HepG2 (cell line): ENCODE results near the gene AAMP. TPM values are rescaled to one million over a fixed set of nuclear protein-coding genes. Genes with fewer than 3 reads are reported as not detected.

ENCODE experiments used
- ELF4 ChIP-seq: sonication (generic); formaldehyde crosslinking; IDR thresholded peaks from 2 replicates; pipeline ENCODE4 v1.5.0; 2020; ENCODE audit warnings: missing genetic modification reagents, mild to moderate bottlenecking, moderate library complexity, borderline replicate concordance
- FIP1L1 ChIP-seq: fragments of 200-400 bp; formaldehyde crosslinking; IDR thresholded peaks from 2 replicates; pipeline ENCODE4 v1.6.1; 2018; ENCODE audit warnings: low read depth, mild to moderate bottlenecking, low read length, moderate library complexity, borderline replicate concordance; ENCODE audit not compliant: insufficient read depth
- GATA4 ChIP-seq: sonication (generic); IDR thresholded peaks from 2 replicates; pipeline ENCODE4 v1.6.1; 2016; ENCODE audit warnings: antibody characterized with exemption, low read depth, borderline replicate concordance
- KAT2B ChIP-seq: fragments of 150-350 bp; IDR thresholded peaks from 2 replicates; pipeline ENCODE4 v1.6.1; 2014; ENCODE audit warnings: low read depth, low read length, borderline replicate concordance
- KLF9 ChIP-seq: IDR thresholded peaks from 2 replicates; pipeline ENCODE4 v1.6.1; 2016; ENCODE audit warnings: low read depth
- KMT2A ChIP-seq: sonication (generic); formaldehyde crosslinking; IDR thresholded peaks from 2 replicates; pipeline ENCODE4 v1.4.0; 2020; ENCODE audit warnings: missing genetic modification reagents
- LCORL ChIP-seq, 2 experiments: fragments of 450-650 bp in 1 of 2; sonication (generic) in 1 of 2; formaldehyde crosslinking in 1 of 2; IDR thresholded peaks; 2 replicates each; pipeline versions ENCODE4 v1.5.0 to v1.6.1; 2017 to 2020; ENCODE audit warnings: antibody characterized with exemption in 1 of 2, missing genetic modification reagents in 1 of 2
- MZF1 ChIP-seq: sonication (generic); formaldehyde crosslinking; IDR thresholded peaks from 2 replicates; pipeline ENCODE4 v1.8.1; 2023; ENCODE audit warnings: mild to moderate bottlenecking, missing genetic modification reagents, borderline replicate concordance
- PHF5A ChIP-seq: IDR thresholded peaks from one replicate; pipeline ENCODE4 v1.6.1; 2018; ENCODE audit warnings: low read depth, missing genetic modification reagents; ENCODE audit not compliant: unreplicated experiment
- PPARG ChIP-seq: conservative IDR thresholded peaks from 2 replicates; pipeline ENCODE4 v1.6.1; 2016; ENCODE audit warnings: missing biosample characterization, missing genetic modification reagents
- PTBP1 ChIP-seq: fragments of 200-400 bp; formaldehyde crosslinking; IDR thresholded peaks from 2 replicates; pipeline ENCODE4 v1.6.1; 2018; ENCODE audit warnings: low read length, low read depth; ENCODE audit not compliant: poor library complexity, severe bottlenecking
- SMC3 ChIP-seq: IDR thresholded peaks from 2 replicates; pipeline ENCODE4 v1.6.1; 2011; ENCODE audit warnings: low read length, improper control_type of control experiment
- ZNF234 ChIP-seq: sonication (generic); formaldehyde crosslinking; conservative IDR thresholded peaks from 2 replicates; pipeline ENCODE4 v1.5.1; 2020; ENCODE audit warnings: mild to moderate bottlenecking, missing genetic modification reagents
- ZNF274 ChIP-seq: sonication (generic); formaldehyde crosslinking; IDR thresholded peaks from 2 replicates; pipeline ENCODE4 v1.5.1; 2020; ENCODE audit warnings: mild to moderate bottlenecking, missing genetic modification reagents
- ZNF33B ChIP-seq: sonication (generic); formaldehyde crosslinking; IDR thresholded peaks from 2 replicates; pipeline ENCODE4 v1.5.1; 2020; ENCODE audit warnings: mild to moderate bottlenecking, missing genetic modification reagents
- ZNF709 ChIP-seq: sonication (generic); formaldehyde crosslinking; IDR thresholded peaks from 2 replicates; pipeline ENCODE4 v1.5.0; 2020; ENCODE audit warnings: mild to moderate bottlenecking, missing genetic modification reagents
- ZNF788 ChIP-seq: sonication (generic); formaldehyde crosslinking; IDR thresholded peaks from 2 replicates; pipeline ENCODE4 v1.5.0; 2020; ENCODE audit warnings: mild to moderate bottlenecking, missing genetic modification reagents, borderline replicate concordance
- ZNF790 ChIP-seq: sonication (generic); formaldehyde crosslinking; IDR thresholded peaks from 2 replicates; pipeline ENCODE4 v1.8.0; 2022; ENCODE audit warnings: missing genetic modification reagents, mild to moderate bottlenecking, borderline replicate concordance
- polyA plus RNA-seq, 8 experiments: library from polyadenylated mRNA; depleted of rRNA in 3 of 8; stranded (reverse) in 7 of 8; unstranded in 1 of 8; fragments of >200 nt; fragmentation: Illumina TruSeq in 4 of 8; extraction: Trizol in 4 of 8; gene quantifications; 2 replicates each; pipeline versions ENCODE4 v1.2.1 to v1.2.3, GENCODE V29; 2011 to 2016; ENCODE audit warnings: low read depth in 4 of 8, missing spikeins in 1 of 8, mixed read lengths in 1 of 8; ENCODE audit not compliant: insufficient read depth in 1 of 8
- total RNA-seq, 5 experiments: library from RNA; depleted of rRNA; stranded (reverse); fragments of >200 nt; fragmentation: Illumina TruSeq; extraction: Trizol; gene quantifications; 2 replicates each; pipeline ENCODE4 v1.2.3, GENCODE V29; 2016; ENCODE audit warnings: low read depth in 1 of 5
- TF ChIP-seq, protein P1 (sequence below): sonication (generic); formaldehyde crosslinking; IDR thresholded peaks from 2 replicates; pipeline ENCODE4 v1.5.0; 2020; ENCODE audit warnings: mild to moderate bottlenecking, missing genetic modification reagents
- TF ChIP-seq, protein P2 (sequence below): sonication (generic); formaldehyde crosslinking; IDR thresholded peaks from 2 replicates; pipeline ENCODE4 v1.4.0; 2020; ENCODE audit warnings: missing genetic modification reagents
- TF ChIP-seq, protein P3 (sequence below): IDR thresholded peaks from 2 replicates; pipeline ENCODE4 v1.6.1; 2012; ENCODE audit warnings: inconsistent platforms
- TF ChIP-seq, protein P4 (sequence below): IDR thresholded peaks from 2 replicates; pipeline ENCODE4 v1.6.1; 2016; ENCODE audit warnings: control low read depth
- TF ChIP-seq, protein P5 (sequence below): sonication (generic); formaldehyde crosslinking; IDR thresholded peaks from 2 replicates; pipeline ENCODE4 v1.8.1; 2023; ENCODE audit warnings: mild to moderate bottlenecking, moderate library complexity, missing genetic modification reagents

Gene AAMP
- total and polyA plus RNA-seq, 2 of the 13 experiments (the other 11 are each of a cell fraction or from before 2014, with no cell fraction given): 110 to 186 TPM

DNA sequence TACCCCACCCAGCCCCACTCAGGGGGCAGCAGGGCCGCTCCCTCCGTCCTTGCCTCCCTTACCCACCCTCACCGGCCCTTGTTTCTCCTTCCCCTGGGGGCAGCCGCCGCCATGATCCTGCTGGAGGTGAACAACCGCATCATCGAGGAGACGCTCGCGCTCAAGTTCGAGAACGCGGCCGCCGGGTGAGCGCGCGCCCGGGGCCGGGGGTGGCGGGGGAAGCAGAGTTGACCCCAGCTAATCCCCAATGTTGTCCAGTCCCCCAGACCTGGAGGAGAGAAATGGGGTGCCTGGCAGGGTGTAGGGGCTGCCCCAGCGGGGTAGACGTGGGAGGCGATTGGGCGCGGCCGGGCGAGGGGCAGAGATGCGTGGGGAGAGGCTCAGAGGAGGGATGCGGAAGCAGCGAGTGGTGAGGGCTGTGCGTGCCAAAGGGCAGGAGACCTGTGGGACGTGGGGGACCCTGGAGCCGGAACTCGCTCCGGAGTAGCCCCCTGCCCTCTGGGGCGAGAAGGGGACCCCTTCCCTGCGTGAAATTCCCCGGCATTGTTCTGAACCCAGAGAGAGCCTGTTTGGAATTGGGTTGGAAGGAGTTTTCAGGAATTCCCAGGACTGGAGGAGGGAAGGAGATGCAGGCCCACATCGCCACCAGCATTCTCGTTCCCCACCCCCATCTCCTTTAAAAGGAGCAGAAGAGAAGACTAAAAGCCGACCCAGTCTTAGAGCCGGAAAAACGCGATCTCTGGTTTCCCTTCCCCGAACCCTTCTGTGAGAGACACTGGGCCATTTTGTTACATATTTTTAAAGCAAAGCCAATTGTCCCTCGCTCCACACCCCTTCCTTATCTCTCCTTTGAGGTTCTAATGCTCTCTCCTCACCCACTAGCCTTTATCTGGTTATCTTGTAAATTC is 52.3 kb downstream of the AAMP start (continued):
- TF ChIP-seq MZF1 (CRISPR knock-in tag) (no peak), ZNF234 (CRISPR knock-in tag) (no peak), ZNF788 (CRISPR knock-in tag) (no peak), ZNF274 (CRISPR knock-in tag) (peak; percentile 49), LCORL (IDR thresholded peaks at IDR 0.05) (no peak), LCORL (CRISPR knock-in tag; IDR thresholded peaks at IDR 0.05) (no peak), PTBP1 (no peak), KLF9 (CRISPR knock-in tag) (no peak), GATA4 (no peak), ZNF790 (no peak; the same call in 1 of the 2 replicates), SMC3 (no peak), KAT2B (no peak), PPARG (CRISPR knock-in tag) (no peak), ELF4 (CRISPR knock-in tag) (peak; percentile 60; the same call in 1 of the 2 replicates), ZNF33B (CRISPR knock-in tag) (no peak; the same call in 1 of the 2 replicates), ZNF709 (no peak), KMT2A (CRISPR knock-in tag) (peak; percentile 25; the same call in 1 of the 2 replicates), FIP1L1 (no peak), PHF5A (CRISPR knock-in tag) (no peak)
- TF ChIP-seq, protein P1, sequence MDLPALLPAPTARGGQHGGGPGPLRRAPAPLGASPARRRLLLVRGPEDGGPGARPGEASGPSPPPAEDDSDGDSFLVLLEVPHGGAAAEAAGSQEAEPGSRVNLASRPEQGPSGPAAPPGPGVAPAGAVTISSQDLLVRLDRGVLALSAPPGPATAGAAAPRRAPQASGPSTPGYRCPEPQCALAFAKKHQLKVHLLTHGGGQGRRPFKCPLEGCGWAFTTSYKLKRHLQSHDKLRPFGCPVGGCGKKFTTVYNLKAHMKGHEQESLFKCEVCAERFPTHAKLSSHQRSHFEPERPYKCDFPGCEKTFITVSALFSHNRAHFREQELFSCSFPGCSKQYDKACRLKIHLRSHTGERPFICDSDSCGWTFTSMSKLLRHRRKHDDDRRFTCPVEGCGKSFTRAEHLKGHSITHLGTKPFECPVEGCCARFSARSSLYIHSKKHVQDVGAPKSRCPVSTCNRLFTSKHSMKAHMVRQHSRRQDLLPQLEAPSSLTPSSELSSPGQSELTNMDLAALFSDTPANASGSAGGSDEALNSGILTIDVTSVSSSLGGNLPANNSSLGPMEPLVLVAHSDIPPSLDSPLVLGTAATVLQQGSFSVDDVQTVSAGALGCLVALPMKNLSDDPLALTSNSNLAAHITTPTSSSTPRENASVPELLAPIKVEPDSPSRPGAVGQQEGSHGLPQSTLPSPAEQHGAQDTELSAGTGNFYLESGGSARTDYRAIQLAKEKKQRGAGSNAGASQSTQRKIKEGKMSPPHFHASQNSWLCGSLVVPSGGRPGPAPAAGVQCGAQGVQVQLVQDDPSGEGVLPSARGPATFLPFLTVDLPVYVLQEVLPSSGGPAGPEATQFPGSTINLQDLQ: no peak; the same call in 1 of the 2 replicates
- TF ChIP-seq, protein P2, sequence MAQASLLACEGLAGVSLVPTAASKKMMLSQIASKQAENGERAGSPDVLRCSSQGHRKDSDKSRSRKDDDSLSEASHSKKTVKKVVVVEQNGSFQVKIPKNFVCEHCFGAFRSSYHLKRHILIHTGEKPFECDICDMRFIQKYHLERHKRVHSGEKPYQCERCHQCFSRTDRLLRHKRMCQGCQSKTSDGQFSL: no peak
- TF ChIP-seq, protein P3, sequence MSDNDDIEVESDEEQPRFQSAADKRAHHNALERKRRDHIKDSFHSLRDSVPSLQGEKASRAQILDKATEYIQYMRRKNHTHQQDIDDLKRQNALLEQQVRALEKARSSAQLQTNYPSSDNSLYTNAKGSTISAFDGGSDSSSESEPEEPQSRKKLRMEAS: peak; percentile 54
- TF ChIP-seq, protein P4, sequence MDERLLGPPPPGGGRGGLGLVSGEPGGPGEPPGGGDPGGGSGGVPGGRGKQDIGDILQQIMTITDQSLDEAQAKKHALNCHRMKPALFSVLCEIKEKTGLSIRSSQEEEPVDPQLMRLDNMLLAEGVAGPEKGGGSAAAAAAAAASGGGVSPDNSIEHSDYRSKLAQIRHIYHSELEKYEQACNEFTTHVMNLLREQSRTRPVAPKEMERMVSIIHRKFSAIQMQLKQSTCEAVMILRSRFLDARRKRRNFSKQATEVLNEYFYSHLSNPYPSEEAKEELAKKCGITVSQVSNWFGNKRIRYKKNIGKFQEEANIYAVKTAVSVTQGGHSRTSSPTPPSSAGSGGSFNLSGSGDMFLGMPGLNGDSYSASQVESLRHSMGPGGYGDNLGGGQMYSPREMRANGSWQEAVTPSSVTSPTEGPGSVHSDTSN (CRISPR knock-in tag): no peak
- TF ChIP-seq, protein P5, sequence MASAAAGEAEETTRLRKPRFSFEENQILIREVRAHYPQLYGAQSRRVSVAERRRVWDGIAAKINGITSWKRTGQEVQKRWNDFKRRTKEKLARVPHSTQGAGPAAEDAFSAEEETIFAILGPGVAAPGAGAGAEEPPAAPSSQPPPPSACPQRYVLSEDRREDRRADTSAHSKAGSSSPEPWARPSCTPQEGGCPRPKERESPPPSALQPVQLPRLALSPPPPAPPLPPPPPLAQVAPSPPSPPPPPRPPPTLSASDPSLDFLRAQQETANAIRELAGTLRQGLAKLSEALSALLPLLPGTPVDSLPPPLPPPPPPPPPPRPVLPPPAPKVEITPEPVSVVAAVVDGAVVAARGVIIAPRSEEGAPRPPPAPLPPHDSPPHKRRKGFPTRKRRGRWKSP (CRISPR knock-in tag): no peak
